GM21528 (cell line): ENCODE results near the gene TMCC3.

Experiments
- ATAC-seq: cut with Tn5 transposase; IDR thresholded peaks from one replicate; pipeline ENCODE4 v1.9.1; 2021; ENCODE audit warnings: mild to moderate bottlenecking, moderate library complexity; ENCODE audit not compliant: unreplicated experiment, low FRiP score

Gene TMCC3

DNA sequence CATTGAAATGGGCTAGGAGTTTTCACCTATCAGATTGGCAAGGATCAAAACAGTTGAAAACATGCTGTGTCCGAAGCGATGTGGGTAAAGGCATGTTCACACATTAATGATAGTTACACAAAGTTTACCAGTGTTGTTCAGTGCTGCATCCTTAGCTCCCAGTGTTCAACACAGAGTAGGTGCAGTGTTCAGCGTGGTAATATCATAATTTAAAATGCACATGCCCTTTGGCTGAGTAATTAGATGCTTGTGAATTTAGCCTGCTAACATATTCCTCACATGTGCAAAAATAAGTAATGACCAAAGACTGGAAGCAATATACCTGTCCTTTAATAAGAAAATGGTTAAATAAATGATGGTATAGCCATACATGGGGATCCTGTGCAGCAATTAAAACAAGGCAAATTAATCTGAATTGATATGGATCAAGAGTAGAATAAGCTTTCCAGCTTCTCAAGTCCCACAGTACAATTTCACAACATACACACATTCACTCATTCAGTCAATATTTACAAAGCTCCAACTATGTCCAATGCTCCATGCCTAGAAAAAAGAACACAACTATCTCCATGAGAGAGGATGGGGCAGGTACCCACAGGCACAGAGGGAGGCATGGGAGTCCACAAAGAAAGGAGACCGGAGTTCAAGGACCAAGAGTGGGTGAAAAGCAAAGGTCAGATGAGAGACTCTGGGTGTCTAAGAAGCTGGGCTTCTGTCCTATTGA, 12.8 kb downstream of the TMCC3 start:
- no peak for ATAC-seq

DNA sequence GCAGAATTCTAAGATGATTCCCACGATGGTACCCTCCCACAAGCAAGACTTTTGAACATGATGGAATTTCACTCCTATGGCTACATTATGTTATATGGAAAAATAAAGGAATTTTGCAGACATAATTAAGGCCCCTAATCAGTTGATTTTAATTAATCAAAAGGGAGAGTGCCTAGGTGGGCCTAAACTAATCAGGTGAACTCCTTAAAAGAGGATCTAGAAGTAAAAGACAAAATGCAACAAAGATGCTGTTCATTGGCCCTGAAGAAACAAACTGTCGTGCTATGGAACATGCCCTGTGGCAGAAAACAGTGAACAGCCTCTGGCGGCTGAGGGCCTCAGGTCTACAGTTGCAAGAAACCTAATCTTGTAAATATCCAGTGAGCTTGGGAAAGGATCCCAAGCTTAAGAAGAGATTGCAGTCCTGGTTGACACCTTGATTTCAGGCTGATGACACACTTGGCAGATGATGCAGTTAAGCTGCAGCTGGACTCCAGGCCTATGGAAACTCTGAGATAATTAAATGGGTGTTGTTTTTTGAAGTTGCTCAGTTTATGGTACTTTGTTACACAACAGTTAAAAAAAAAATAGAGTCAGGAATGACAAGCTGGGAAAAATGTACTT, 13.8 kb downstream of the TMCC3 start:
- no peak for ATAC-seq

GRCh38 chr12:94634717-94635116, 15.6 kb downstream of the TMCC3 start:
- no peak for ATAC-seq

DNA sequence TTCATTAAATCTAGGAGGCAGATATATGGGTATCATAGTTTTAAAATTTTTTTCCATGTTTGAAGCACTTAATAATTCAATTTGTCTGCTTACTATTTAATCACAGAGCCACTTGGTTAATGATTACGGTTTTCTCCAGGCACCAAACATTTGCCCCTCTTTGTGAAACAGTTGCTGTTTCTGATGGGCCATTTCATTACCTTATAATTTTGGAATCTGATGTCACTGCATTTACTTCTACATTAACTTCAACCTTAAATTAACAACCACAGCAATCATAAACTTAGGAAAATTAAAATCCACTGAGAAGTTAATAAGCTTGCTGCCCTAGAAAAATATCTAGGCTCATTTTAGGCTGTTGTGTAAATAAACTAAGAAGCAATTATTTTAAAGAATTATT, 17.0 kb downstream of the TMCC3 start:
- no peak for ATAC-seq

GRCh38 chr12:94631058-94631457, 19.3 kb downstream of the TMCC3 start:
- no peak for ATAC-seq

DNA sequence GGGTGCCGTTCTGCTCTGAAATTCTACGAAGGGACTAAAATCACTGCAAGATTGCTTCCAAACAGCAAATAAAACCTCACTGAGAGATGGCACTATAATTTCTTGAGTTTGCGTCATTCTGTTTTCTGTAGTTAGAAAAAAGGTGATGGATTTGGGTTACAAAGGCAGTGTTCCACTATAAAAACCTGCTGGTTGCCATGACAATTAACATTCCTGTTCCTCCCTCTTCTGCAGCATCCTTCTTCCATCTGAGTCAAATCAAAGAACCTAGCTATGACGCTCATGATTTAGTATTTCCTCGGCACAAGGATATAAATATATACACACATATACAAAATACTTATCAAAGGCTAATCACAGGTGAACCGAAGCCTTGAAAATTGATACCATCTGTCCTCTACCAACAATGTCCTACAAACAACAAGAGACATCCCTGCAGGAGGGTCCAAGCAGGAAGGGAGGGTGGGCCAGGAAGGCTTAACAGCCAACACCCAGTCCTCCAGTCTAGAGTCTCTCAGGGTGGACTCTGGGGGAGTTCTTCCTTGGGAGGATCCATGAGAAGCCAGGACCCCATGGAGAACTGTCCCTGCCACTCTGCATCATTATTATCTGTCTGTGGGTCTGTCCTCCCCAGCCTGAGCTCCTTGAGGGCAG, 21.4 kb downstream of the TMCC3 start:
- ATAC-seq = no peak

- no peak for ATAC-seq
These were observed 22.0 kb downstream of the TMCC3 start for GRCh38 chr12:94628369-94628768.

- no peak for ATAC-seq
These were observed 24.8 kb downstream of the TMCC3 start for GRCh38 chr12:94625531-94625930.

- no peak for ATAC-seq
These were observed 27.0 kb downstream of the TMCC3 start for GRCh38 chr12:94623161-94623920.

DNA sequence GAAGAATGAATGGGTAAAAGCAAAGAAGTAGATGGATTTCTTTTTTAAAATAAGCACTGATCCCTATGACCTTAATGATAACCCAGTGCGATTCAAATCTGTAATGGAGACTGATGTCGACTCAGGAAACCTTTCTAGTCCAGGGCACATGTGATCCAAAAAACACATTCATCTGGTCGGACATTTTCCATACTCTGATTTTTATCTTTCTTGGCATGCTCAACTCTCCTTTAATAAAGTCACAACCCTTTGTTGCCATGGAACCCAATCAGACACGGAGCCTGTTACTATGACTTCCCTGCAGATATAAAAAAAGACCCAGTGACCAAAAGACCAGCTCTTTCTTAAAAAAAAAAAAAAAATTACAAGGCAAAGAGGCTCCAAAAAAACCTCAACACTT, 27.9 kb downstream of the TMCC3 start:
- no peak for ATAC-seq

- peak; percentile 94 for ATAC-seq
These were observed 28.5 kb downstream of the TMCC3 start for GRCh38 chr12:94621662-94622359.

GRCh38 chr12:94620621-94621020, 29.7 kb downstream of the TMCC3 start:
- no peak for ATAC-seq

- ATAC-seq = no peak
These were observed 31.2 kb downstream of the TMCC3 start for GRCh38 chr12:94618995-94619695.

GRCh38 chr12:94617101-94617500, 33.3 kb downstream of the TMCC3 start:
- no peak for ATAC-seq

DNA sequence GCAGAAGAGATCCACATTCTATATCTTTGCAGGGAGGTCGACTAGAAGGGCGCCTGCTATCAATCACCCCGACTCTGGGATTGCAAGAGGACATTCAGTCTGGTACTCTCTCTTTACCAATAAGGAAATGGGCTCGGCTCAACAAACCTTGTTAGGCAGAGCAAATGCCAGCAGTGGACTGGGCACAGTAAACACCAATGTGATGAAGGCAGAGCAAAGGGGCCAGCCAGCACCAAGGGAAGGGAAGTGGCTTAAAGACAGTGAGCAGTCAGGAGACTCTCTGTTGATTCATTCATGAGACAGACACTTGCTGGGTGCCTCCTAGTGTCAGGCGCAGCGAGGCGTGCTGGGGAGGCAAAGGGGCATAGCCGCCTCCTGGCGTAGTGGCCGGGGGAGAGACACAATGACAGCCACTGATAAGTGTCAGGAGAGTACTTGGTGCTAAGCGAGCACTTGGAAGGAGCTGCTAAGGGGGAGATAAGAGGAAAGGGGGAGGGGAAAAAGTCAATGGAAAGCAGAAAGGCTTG, 34.1 kb downstream of the TMCC3 start:
- no peak for ATAC-seq

- ATAC-seq = no peak
These were observed 34.8 kb downstream of the TMCC3 start for GRCh38 chr12:94615260-94616181.

GRCh38 chr12:94614288-94614721, 36.1 kb downstream of the TMCC3 start:
- no peak for ATAC-seq

DNA sequence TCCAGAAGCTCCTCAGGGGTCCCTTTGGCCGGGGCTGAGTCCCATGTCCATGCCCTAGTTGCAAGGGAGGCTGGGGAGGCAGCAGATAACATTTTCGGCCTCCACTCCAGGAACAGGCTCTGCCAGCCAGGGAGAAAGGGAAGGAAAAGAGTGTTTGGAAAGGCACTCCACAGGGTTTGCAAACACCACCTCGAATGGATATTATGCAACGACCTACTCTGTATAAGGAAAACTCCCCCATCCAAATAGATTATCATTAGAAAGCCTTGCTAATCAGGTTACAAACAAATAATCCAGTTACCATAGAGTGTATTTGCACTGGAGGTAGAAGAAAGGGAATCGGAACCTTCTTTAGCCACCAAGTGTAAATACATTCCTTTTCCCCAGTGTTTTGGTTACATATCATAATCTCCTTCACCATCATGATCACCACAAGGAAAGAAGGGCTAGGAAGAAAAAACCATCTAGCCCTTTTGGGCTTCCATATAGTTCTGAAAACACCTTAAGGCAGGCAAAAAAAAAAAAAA, 40.4 kb downstream of the TMCC3 start:
- no peak for ATAC-seq
